DOHH2 (cell line): ENCODE measurements around the gene ARL15.

Source experiments
- H3F3A ChIP-seq: fragments of 200-600 bp; sonication (generic), shearing (Covaris generic); 2 replicates; pipeline ENCODE4 v1.6.0; 2016; ENCODE audit warnings: antibody characterized with exemption, mild to moderate bottlenecking; ENCODE audit not compliant: control insufficient read depth, insufficient read depth
- H3K27ac ChIP-seq: fragments of 200-600 bp; sonication (generic); 2 replicates; pipeline ENCODE4 v1.5.1; 2014; ENCODE audit warnings: low read depth, mild to moderate bottlenecking, low read length, moderate library complexity
- H3K27me3 ChIP-seq: fragments of 200-600 bp; sonication (generic); 2 replicates; pipeline ENCODE4 v1.6.1; 2014; ENCODE audit warnings: mild to moderate bottlenecking, low read length, mixed read lengths; ENCODE audit not compliant: control insufficient read depth
- H3K36me3 ChIP-seq: fragments of 200-600 bp; sonication (generic); 2 replicates; pipeline ENCODE4 v1.6.1; 2014; ENCODE audit warnings: mild to moderate bottlenecking, low read length, moderate library complexity, mixed read lengths; ENCODE audit not compliant: control insufficient read depth
- H3K4me1 ChIP-seq: fragments of 200-600 bp; sonication (generic); 2 replicates; pipeline ENCODE4 v1.6.1; 2014; ENCODE audit warnings: mild to moderate bottlenecking, low read length, mixed read lengths; ENCODE audit not compliant: control insufficient read depth
- H3K4me2 ChIP-seq: fragments of 200-600 bp; sonication (generic); 2 replicates; pipeline ENCODE4 v1.6.0; 2014; ENCODE audit warnings: mild to moderate bottlenecking, low read length, moderate library complexity
- H3K4me3 ChIP-seq: fragments of 200-600 bp; sonication (generic); 2 replicates; pipeline ENCODE4 v1.5.1; 2014; ENCODE audit warnings: mild to moderate bottlenecking, low read length, mixed read lengths
- H3K79me2 ChIP-seq: fragments of 200-600 bp; sonication (generic); 2 replicates; pipeline ENCODE4 v1.6.1; 2014; ENCODE audit warnings: mild to moderate bottlenecking, low read length, mixed read lengths; ENCODE audit not compliant: control insufficient read depth
- H3K9me2 ChIP-seq: fragments of 200-600 bp; sonication (generic); replicated peaks from 2 replicates; pipeline ENCODE4 v1.6.1; 2014; ENCODE audit warnings: mild to moderate bottlenecking, low read length, mixed read lengths; ENCODE audit not compliant: control insufficient read depth
- H3K9me3 ChIP-seq: fragments of 200-600 bp; sonication (generic); 2 replicates; pipeline ENCODE4 v1.6.1; 2014; ENCODE audit warnings: antibody characterized with exemption, low read length, mixed read lengths; ENCODE audit not compliant: control insufficient read depth, insufficient read depth
- H4K20me1 ChIP-seq: fragments of 200-600 bp; sonication (generic); 2 replicates; pipeline ENCODE4 v1.6.0; 2014; ENCODE audit warnings: low read depth, mild to moderate bottlenecking, antibody characterized with exemption, low read length, moderate library complexity; ENCODE audit not compliant: control insufficient read depth, insufficient read depth
- CTCF ChIP-seq: fragments of 200-600 bp; sonication (generic); IDR thresholded peaks from one replicate; pipeline ENCODE4 v1.5.1; 2014; ENCODE audit warnings: antibody characterized with exemption, mild to moderate bottlenecking, low read depth, low read length; ENCODE audit not compliant: poor library complexity, severe bottlenecking
- EZH2phosphoT487 ChIP-seq: fragments of 200-600 bp; sonication (generic); IDR thresholded peaks from 2 replicates; pipeline ENCODE4 v1.6.1; 2017; ENCODE audit warnings: borderline replicate concordance, mild to moderate bottlenecking, antibody characterized with exemption, low read length, moderate library complexity, mixed read lengths

ARL15 gene

DNA sequence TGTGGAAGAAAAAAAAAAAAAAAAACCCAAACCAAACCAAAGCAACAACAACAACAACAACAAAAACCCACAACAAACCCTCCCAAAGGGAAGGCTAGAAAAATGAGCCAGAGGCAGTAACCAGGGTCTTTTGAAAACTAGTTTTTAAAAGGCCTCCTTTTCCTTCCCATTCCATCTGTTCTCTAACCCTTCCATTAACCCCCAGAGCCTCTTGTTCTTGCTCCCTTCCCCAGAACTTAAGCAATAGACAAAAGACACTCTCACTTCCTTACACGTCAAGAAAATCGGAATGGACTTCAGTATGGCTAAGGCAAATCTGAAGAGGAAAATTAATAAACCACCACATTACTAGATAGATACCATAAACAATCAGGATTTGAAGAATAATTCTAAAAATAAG, 292.8 kb downstream of the ARL15 start:
- no peaks in the 10 kb centered on the region for H3K79me2 ChIP-seq
- H3K4me1 ChIP-seq: no peaks in the 10 kb centered on the region
- no peaks in the 10 kb centered on the region for H3K9me2 ChIP-seq
- H3K36me3 ChIP-seq: no peaks in the 10 kb centered on the region
- H3K27me3 ChIP-seq: no peaks in the 10 kb centered on the region
- no peak for TF ChIP-seq CTCF
- no peak for TF ChIP-seq EZH2phosphoT487
- H4K20me1 ChIP-seq: no peaks in the 10 kb centered on the region
- no peak overlapping the region for H3K27ac ChIP-seq
- H3K4me3 ChIP-seq: no peak overlapping the region
- H3K4me2 ChIP-seq: no peak overlapping the region
- no peaks in the 10 kb centered on the region for H3F3A ChIP-seq
- no peaks in the 10 kb centered on the region for H3K9me3 ChIP-seq

- Histone ChIP-seq H4K20me1 (no peaks in the 10 kb centered on the region), H3K9me2 (no peaks in the 10 kb centered on the region), H3K4me3 (no peak overlapping the region), H3K36me3 (no peaks in the 10 kb centered on the region), H3K27me3 (no peaks in the 10 kb centered on the region), H3K4me2 (no peak overlapping the region), H3K79me2 (no peaks in the 10 kb centered on the region), H3F3A (no peaks in the 10 kb centered on the region), H3K9me3 (no peaks in the 10 kb centered on the region), H3K27ac (no peak overlapping the region), H3K4me1 (no peaks in the 10 kb centered on the region)
- no peak for TF ChIP-seq CTCF
Measured at GRCh38 chr5:54013556-54014194, 296.7 kb downstream of the ARL15 start.

DNA sequence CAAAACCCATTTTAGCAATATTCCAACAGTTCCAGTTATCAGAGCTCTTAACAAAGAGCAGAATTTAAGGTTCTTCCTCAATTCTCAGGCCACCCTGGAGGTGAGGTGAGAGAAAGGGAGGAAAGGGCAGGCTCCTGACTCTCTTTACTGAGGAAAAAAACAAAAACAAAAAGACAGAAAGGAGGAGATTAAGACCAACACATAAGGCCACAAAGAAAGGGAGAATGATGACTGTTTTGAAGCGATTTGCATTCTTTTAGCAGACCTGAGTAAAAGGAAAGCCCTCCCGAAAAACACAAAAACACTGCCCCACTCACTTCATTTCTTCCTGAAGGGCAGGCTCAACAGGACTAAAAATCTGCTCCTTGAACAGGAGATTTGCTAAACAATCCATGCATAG, 300.5 kb downstream of the ARL15 start:
- Histone ChIP-seq H3K4me3 (no peak overlapping the region), H3K9me2 (no peaks in the 10 kb centered on the region), H3K9me3 (no peaks in the 10 kb centered on the region), H3K27ac (no peak overlapping the region), H4K20me1 (no peaks in the 10 kb centered on the region), H3F3A (no peaks in the 10 kb centered on the region), H3K4me1 (no peaks in the 10 kb centered on the region), H3K79me2 (no peaks in the 10 kb centered on the region), H3K27me3 (no peaks in the 10 kb centered on the region), H3K36me3 (no peaks in the 10 kb centered on the region), H3K4me2 (no peak overlapping the region)
- TF ChIP-seq EZH2phosphoT487 (no peak), CTCF (no peak)
